GM12878 (cell line): ENCODE results near the gene B3GNT8. TPM values are rescaled to one million over a fixed set of nuclear protein-coding genes. Genes with fewer than 3 reads are reported as not detected.

Experiments
- ATAC-seq: fragments of 200-7000 bp; cut with Tn5 transposase; 3 replicates; pipeline ENCODE4 v1.9.1; 2020; ENCODE audit warnings: mild to moderate bottlenecking, moderate library complexity
- BruUV-seq: library from RNA; stranded (reverse); fragments of 400-500 nt; replicated peaks from 2 replicates; lab custom pipeline; 2021; lab: Mats Ljungman, UMichigan
- CTCF ChIA-PET: fragments of 300-600 bp; sonication (Branson Sonifier 250); formaldehyde crosslinking; extraction: SDS; loops from one replicate; lab custom pipeline; 2021; ENCODE audit warnings: inconsistent platforms; lab: Yijun Ruan, JAX
- POLR2A ChIA-PET: fragments of 350-600 bp; formaldehyde crosslinking; extraction: SDS; loops from one replicate; lab custom pipeline; 2021; ENCODE audit warnings: inconsistent platforms; lab: Charles Lee
- RAD21 ChIA-PET: fragments of 300-600 bp; sonication (Branson Sonifier 250); formaldehyde crosslinking; loops from one replicate; lab custom pipeline; 2023; ENCODE audit warnings: antibody characterized with exemption; ENCODE audit not compliant: unreplicated experiment; lab: Charles Lee
- SMC1A ChIA-PET: fragments of 300-600 bp; sonication (Branson Sonifier 250); formaldehyde crosslinking; loops from one replicate; lab custom pipeline; 2023; ENCODE audit not compliant: unreplicated experiment, uncharacterized antibody; lab: Charles Lee
- DNase-seq: peaks from one replicate; pipeline ENCODE4 v3.0.0-alpha.2; 2011; ENCODE audit warnings: low read depth, low spot score
- FAIRE-seq: peaks from 3 replicates; lab custom pipeline; 2011; peaks lifted over from hg19 to GRCh38; lab: Jason Lieb, UNC
- H2AFZ ChIP-seq: 2 replicates; pipeline ENCODE4 v1.6.0; 2011; ENCODE audit warnings: low read depth, low read length, control low read depth; ENCODE audit not compliant: control insufficient read depth
- H3K27ac ChIP-seq: 2 replicates; pipeline ENCODE4 v1.5.1; 2011; ENCODE audit warnings: control low read depth; ENCODE audit not compliant: control insufficient read depth, insufficient read depth
- H3K27me3 ChIP-seq, 2 experiments: replicated peaks in 1 of 2; 2 replicates each; pipeline versions ENCODE4 v1.6.0 to v1.6.1; 2011; ENCODE audit warnings: low read length in 1 of 2; ENCODE audit not compliant: control insufficient read depth in 2 of 2, insufficient read depth in 2 of 2
- H3K36me3 ChIP-seq, 2 experiments: 2 replicates each; pipeline ENCODE4 v1.5.1; 2011; ENCODE audit warnings: low read length in 1 of 2; ENCODE audit not compliant: control insufficient read depth in 2 of 2, insufficient read depth in 2 of 2
- H3K4me1 ChIP-seq: 2 replicates; pipeline ENCODE4 v1.6.1; 2011; ENCODE audit warnings: mild to moderate bottlenecking, low read length, moderate library complexity, mixed read lengths; ENCODE audit not compliant: control insufficient read depth, insufficient read depth
- H3K4me2 ChIP-seq: 2 replicates; pipeline ENCODE4 v1.6.0; 2011; ENCODE audit warnings: control low read depth; ENCODE audit not compliant: control insufficient read depth, insufficient read depth
- H3K4me3 ChIP-seq: fragments of 200-600 bp; sonication (generic); 2 replicates; pipeline ENCODE4 v1.5.1; 2016
- H3K79me2 ChIP-seq: 2 replicates; pipeline ENCODE4 v1.6.0; 2011; ENCODE audit warnings: low read length; ENCODE audit not compliant: control insufficient read depth, insufficient read depth
- H3K9ac ChIP-seq: 2 replicates; pipeline ENCODE4 v1.8.0; 2011; ENCODE audit warnings: low read length, control low read depth, mixed read lengths; ENCODE audit not compliant: control insufficient read depth, insufficient read depth
- H3K9me3 ChIP-seq: replicated peaks from 3 replicates; pipeline ENCODE4 v1.5.1; 2011; ENCODE audit warnings: mild to moderate bottlenecking, low read length; ENCODE audit not compliant: control insufficient read depth, insufficient read depth
- H4K20me1 ChIP-seq: 2 replicates; pipeline ENCODE4 v1.6.0; 2011; ENCODE audit not compliant: control insufficient read depth, insufficient read depth
- BHLHE40 ChIP-seq, 2 experiments: fragments of 450-650 bp in 1 of 2; IDR thresholded peaks; 2 replicates each; pipeline ENCODE4 v1.6.1; 2011 to 2017; ENCODE audit warnings: low read depth in 2 of 2, borderline replicate concordance in 1 of 2, improper control_type of control experiment in 1 of 2, low read length in 1 of 2, mild to moderate bottlenecking in 1 of 2
- CHD1 ChIP-seq: IDR thresholded peaks from 2 replicates; pipeline ENCODE4 v1.6.1; 2012; ENCODE audit warnings: low read depth, low read length, improper control_type of control experiment
- POLR2AphosphoS2 ChIP-seq: IDR thresholded peaks from 2 replicates; pipeline ENCODE4 v1.6.1; 2011; ENCODE audit warnings: low read depth, mild to moderate bottlenecking, low read length, improper control_type of control experiment, moderate library complexity
- RUNX3 ChIP-seq: IDR thresholded peaks from 2 replicates; pipeline ENCODE4 v1.6.1; 2012; ENCODE audit warnings: low read length, inconsistent platforms
- STAT3 ChIP-seq: IDR thresholded peaks from 2 replicates; pipeline ENCODE4 v1.6.1; 2011; ENCODE audit warnings: low read depth, low read length, improper control_type of control experiment
- ZNF217 ChIP-seq: fragments of 450-650 bp; IDR thresholded peaks from 2 replicates; pipeline ENCODE4 v1.6.1; 2017; ENCODE audit warnings: antibody characterized with exemption, mild to moderate bottlenecking
- WGBS: methylation state at CpG from one replicate; pipeline ENCODE4 v1.1.6; 2016; ENCODE audit warnings: low lambda C conversion rate; ENCODE audit not compliant: insufficient replicate concordance, insufficient coverage; ENCODE audit errors: missing lambda C conversion rate; 5-methylcytosine and 5-hydroxymethylcytosine counted together
- in situ Hi-C: fragments of 300-500 bp; cut with MboI; formaldehyde crosslinking; loops from 9 replicates; pipeline ENCODE4 v1.14.3; 2018; ENCODE audit warnings: mixed read lengths
- intact Hi-C: fragments of 100-400 bp; cut with micrococcal nuclease; formaldehyde crosslinking; loops from one replicate; pipeline ENCODE4 v1.14.2; 2022; ENCODE audit not compliant: unreplicated experiment
- polyA plus RNA-seq, 11 experiments: library from polyadenylated mRNA; depleted of rRNA in 4 of 11; unstranded in 6 of 11; stranded (reverse) in 5 of 11; fragments of >200 nt; fragmentation: Nextera tagmentation in 4 of 11; fragmentation: Illumina TruSeq in 1 of 11; extraction: Ambion mirVana in 4 of 11; extraction: Trizol in 1 of 11; gene quantifications; 1 replicate in 1 of 11; 2 replicates in 10 of 11; pipeline versions ENCODE4 v1.2.1 to v1.2.3, GENCODE V29; 2011 to 2016; ENCODE audit warnings: inconsistent platforms in 2 of 11, missing spikeins in 2 of 11, low read depth in 1 of 11
- total RNA-seq, 4 experiments: library from RNA; depleted of rRNA in 3 of 4; stranded (reverse); fragments of >200 nt in 3 of 4; fragmentation: Illumina TruSeq in 1 of 4; extraction: Trizol in 1 of 4; gene quantifications; 2 replicates each; pipeline versions ENCODE4 v1.2.1 to v1.2.3, GENCODE V29; 2013 to 2021

Gene B3GNT8
- total and polyA plus RNA-seq, 10 of the 15 experiments (the other 5 are each of a cell fraction or from before 2014, with no cell fraction given) = 0.06 to 1.2 (median 0.31) TPM; not detected in 4

DNA sequence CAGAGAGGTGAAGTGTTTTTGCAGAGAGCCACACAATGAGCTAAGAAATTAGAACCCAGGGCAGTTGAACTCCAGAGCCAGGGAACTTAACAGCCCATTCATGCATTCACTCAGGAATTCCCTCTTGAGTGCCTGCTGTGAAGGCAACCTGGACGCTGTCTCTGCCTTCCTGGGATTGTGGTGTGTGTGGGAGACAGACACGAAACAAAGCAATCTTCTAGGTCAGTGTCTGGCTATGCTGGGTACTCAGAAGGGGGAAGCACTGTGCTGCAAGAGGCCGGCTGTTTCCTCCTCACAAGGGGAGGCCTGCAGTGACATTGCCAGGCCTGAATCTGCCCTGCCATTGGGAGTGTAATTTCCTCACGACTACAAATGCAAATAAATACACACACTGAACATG lies 19.9 kb downstream of the B3GNT8 start:
- FAIRE-seq (no peak), DNase-seq (no peak), ATAC-seq (no peak; the same call in 2 of the 3 replicates)
- ChIA-PET POLR2A (interaction anchor here (1.4 kb wide), 1 partner anchor 21 kb away, joined by 4 read pairs; no protein-coding TSS in a partner anchor), RAD21 (no interaction called here)
- Histone ChIP-seq H3K4me1 (peaks cover 18% of the 10 kb centered on the region), H3K4me2 (no peak overlapping the region), H3K27ac (no peak overlapping the region), H3K9me3 (no peaks in the 10 kb centered on the region), H3K27me3 (no peaks in the 10 kb centered on the region), H2AFZ (no peak overlapping the region)
- in situ Hi-C loops (no loop called here), intact Hi-C loops (no loop called here)
- 95% methylated on average over 4 of the region's 4 CpGs for WGBS
- BruUV-seq = no TSS peak
- no peak for TF ChIP-seq POLR2AphosphoS2
- no peak for TF ChIP-seq BHLHE40 (IDR thresholded peaks at IDR 0.05; ENCODE audit: borderline replicate concordance in 1 of 2, low read depth in 2 of 2, low read length in 1 of 2)
- TF ChIP-seq CHD1 = no peak
- TF ChIP-seq, all 136 proteins: peak for 0
- SMC1A ChIA-PET = interaction anchor here (1.9 kb wide), 2 partner anchors 9 to 41 kb away, joined by 5 to 6 read pairs; no protein-coding TSS in a partner anchor
- Histone ChIP-seq H3K9ac (no peak overlapping the region), H3K79me2 (peaks cover 5% of the 10 kb centered on the region), H3K4me3 (no peak overlapping the region), H3K36me3 (peaks cover 0 to 3% of the 10 kb centered on the region in 2 experiments; a peak in 3 of 4 replicates), H4K20me1 (no peaks in the 10 kb centered on the region)
- CTCF ChIA-PET = interaction anchor here (0.7 to 1.4 kb wide), 3 partner anchors 14 to 42 kb away, joined by 3 to 6 read pairs (median 4); no protein-coding TSS in a partner anchor

- no peak overlapping the region for H3K9ac ChIP-seq
- H3K27me3 ChIP-seq = no peaks in the 10 kb centered on the region
- ATAC-seq (no peak), DNase-seq (no peak), FAIRE-seq (no peak)
- SMC1A ChIA-PET = no interaction called here
- BruUV-seq = no TSS peak
- H3K79me2 ChIP-seq = peaks cover 5% of the 10 kb centered on the region
- CTCF ChIA-PET = no interaction called here
- H3K4me3 ChIP-seq = no peak overlapping the region
- no peaks in the 10 kb centered on the region; a peak in 2 of 4 replicates for H3K36me3 ChIP-seq
- no peak for TF ChIP-seq STAT3
- TF ChIP-seq RUNX3 = no peak
- TF ChIP-seq ZNF217 = no peak
- H3K9me3 ChIP-seq = no peaks in the 10 kb centered on the region
- intact Hi-C loops = no loop called here
- POLR2A ChIA-PET = no interaction called here
- H3K27ac ChIP-seq = no peak overlapping the region
- 79% methylated on average over 6 of the region's 6 CpGs for WGBS
- no peak overlapping the region for H3K4me2 ChIP-seq
- no peak overlapping the region for H2AFZ ChIP-seq
- peaks cover 18% of the 10 kb centered on the region for H3K4me1 ChIP-seq
- no peaks in the 10 kb centered on the region for H4K20me1 ChIP-seq
- RAD21 ChIA-PET = no interaction called here
- in situ Hi-C loops = no loop called here
These were observed 21.4 kb downstream of the B3GNT8 start for GRCh38 chr19:41405776-41406175.
